Ramos (cell line): ENCODE data around the gene LILRB5.
"Not testable (repeated sequence)": the region's sequence is repeated elsewhere in the genome, so short reads cannot be mapped to it uniquely, and the experiment has no call there.

Experiments
- in situ Hi-C: fragments of 300-500 bp; cut with MboI; formaldehyde crosslinking; loops from one replicate; pipeline ENCODE4 v1.14.3; 2022; ENCODE audit warnings: low sequenced_read_pairs; ENCODE audit not compliant: unreplicated experiment

LILRB5 gene

DNA sequence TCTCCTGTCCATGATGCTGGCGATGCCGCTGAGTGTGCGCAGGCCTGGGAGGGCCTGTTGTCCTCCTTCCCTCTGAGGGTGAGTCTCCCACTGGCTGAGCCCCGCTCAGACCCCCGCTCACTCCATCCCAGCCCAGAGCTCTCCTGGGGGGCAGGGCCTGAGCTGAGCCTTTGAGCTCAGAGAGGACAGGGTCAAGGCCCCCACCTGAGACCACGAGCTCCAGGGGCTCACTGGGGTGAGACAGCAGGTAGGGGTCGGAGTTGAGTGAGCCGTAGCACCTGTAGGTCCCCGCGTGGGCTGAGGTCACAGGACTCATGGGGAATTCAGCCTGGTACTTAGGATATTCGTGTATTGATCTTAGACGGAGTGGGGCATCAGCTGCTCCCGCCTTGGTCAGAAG is 21.0 kb upstream of the LILRB5 start:
- in situ Hi-C loops: not testable (repeated sequence)

- in situ Hi-C loops: not testable (repeated sequence)
These were observed 20.1 kb upstream of the LILRB5 start for GRCh38 chr19:54277111-54277615.

GRCh38 chr19:54275951-54276350 is 18.9 kb upstream of the LILRB5 start:
- in situ Hi-C loops: no loop called here

DNA sequence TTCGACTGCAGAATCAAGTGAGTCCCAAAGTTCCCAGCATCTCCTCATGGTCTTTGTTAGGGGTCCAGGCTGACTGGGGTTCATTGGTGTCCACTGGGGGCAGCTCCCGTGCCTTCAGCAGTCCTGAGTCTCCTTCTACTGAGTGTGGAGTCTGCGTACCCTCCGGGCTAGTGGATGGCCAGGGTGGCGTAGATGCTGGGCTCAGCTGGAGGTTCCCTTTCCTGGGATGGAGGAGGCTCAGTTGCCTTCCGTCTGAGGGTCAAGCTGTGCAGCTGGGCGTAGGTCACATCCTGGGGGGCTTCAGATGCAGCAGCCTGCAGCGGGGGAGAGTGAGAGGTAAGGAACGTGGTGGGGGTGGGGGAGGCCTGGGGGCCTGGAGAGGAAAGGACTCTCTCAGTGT is 17.4 kb upstream of the LILRB5 start:
- in situ Hi-C loops: not testable (repeated sequence)

DNA sequence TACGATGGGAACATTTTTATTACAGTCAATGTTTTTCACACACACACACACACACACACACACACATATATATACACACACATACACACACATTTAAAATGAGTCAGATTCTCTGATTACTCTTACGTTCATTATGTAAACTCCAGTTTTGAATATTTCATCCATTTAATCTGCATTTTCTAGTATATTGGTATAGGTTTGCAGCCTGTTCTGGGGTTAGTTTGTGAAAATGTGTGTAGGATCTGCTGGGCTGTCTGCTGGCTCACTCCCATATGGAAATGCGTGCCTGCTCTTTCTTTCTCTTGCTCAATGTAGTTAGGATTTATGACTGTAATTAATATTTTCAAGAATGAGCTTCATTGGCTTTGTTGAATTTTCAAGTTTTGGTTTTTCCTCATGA is 16.7 kb upstream of the LILRB5 start:
- in situ Hi-C loops: no loop called here

- in situ Hi-C loops: not testable (repeated sequence)
These were observed 15.1 kb upstream of the LILRB5 start for GRCh38 chr19:54272181-54272580.

GRCh38 chr19:54271587-54271986 is 14.5 kb upstream of the LILRB5 start:
- in situ Hi-C loops: not testable (repeated sequence)

DNA sequence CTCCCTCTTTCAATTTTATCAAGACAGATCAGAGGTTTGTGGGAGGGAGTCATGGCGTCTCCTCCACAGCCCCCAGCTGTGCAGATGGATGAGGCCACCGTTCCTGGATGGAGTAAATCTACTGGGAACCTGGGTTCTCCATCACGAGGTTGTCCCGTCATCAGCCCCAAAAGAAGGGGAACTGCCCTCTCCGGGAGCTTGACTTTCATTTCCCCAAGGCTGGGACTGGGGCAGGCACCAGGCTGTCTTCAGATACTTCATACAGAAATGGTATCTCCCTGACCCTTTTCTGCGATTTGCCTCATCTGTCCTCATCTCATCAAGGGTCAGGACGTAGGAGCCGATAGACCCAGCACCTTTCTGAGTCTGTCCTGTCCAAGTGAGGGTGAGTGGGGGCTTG is 14.0 kb upstream of the LILRB5 start:
- in situ Hi-C loops: no loop called here

GRCh38 chr19:54268936-54269335 is 11.9 kb upstream of the LILRB5 start:
- in situ Hi-C loops: no loop called here

DNA sequence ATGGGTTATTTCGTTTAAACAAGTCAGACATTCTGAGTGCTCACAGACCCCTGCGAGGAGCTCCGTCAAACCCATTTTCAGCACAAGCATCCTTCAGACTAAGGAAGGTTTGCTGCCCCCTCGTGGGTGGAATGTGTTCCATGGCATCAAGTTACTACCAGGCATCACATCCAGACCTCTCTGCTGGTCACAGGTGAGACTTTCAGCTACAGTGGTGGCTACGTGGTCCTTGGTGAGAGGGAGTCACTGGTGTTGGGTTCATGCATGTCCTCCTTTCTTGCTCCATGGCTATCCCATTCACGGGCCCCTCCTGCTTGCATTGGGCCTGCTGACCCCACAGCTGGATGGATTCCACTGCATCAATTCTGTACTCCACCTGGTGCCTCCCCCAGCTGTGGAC is 9.1 kb upstream of the LILRB5 start:
- in situ Hi-C loops: no loop called here

- in situ Hi-C loops: no loop called here
These were observed 5.4 kb upstream of the LILRB5 start for GRCh38 chr19:54262470-54262869.

GRCh38 chr19:54262066-54262465 is 5.0 kb upstream of the LILRB5 start:
- in situ Hi-C loops: no loop called here

DNA sequence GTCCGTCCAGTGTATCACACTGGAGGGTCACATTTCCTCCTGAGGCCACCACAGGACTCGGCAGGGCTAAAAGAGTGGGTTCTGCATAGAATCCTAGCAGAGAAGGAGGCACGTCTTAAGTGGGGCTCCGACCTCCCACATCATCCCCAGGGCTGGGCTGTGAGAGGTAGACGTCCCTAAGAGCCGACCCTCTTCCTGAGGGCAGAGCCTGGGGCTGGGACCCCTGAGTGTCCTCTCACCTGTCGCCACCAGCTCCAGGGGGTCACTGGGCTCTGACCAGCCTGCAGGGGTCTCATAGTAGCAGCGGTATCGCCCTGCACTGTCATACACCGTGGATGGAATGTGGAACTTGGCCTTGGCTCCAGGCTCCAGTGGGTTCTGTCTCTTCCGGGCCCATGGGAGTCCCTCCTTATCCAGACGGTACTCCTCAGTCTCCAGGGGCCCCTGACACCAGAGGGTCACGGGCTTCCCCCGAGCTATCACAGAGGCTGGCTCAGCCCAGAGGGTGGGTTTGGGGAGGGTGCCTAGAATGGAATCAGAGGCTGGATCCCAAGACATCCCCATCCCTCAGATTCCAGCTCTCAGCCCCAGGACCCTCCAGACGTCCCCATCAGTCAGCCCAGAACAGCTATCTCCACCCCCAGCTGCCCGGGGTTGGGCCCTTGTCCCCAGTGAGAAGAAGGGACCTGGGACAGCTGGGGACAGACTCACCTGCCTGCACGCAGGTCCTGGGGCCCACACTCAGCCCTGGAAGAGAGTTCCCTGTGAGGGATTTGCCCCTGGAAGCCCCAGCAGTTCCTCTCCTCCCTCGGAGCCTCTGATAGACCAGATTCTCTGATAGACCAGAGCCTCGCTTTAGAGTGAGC is 590 bp downstream of the LILRB5 start:
- in situ Hi-C loops: no loop called here

DNA sequence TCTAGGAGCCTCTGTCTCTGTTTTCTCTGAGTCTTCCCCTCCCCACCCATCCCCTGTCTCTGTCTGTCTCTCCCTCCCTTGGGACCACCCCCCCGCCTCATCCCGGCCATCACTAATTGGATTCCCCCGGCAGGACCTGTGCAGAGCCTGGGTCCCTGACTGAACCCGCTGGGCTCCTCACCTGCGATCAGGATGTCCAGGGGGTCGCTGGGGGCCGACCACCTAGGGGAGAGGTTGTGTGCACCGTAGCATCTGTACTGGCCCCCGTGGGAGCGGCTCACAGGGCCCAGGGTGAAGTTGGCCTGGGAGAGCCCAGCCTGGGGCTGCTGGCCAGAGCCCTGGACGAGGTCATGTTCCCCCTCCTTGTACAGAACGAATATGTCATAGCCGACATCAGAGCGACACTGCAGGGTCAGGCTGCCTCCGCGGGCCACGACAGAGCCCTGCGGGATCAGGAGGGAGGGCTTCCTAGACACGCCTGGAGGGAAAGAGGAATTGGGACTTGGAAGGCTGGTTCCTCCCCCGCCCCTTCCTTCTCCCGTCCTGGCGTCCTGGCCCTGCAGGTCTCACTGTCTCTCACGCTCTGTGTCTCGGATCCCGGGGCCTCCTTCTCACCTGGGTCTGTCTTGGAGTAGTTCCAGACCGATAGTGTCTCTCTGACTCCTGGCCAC is 1.8 kb downstream of the LILRB5 start:
- in situ Hi-C loops: no loop called here

DNA sequence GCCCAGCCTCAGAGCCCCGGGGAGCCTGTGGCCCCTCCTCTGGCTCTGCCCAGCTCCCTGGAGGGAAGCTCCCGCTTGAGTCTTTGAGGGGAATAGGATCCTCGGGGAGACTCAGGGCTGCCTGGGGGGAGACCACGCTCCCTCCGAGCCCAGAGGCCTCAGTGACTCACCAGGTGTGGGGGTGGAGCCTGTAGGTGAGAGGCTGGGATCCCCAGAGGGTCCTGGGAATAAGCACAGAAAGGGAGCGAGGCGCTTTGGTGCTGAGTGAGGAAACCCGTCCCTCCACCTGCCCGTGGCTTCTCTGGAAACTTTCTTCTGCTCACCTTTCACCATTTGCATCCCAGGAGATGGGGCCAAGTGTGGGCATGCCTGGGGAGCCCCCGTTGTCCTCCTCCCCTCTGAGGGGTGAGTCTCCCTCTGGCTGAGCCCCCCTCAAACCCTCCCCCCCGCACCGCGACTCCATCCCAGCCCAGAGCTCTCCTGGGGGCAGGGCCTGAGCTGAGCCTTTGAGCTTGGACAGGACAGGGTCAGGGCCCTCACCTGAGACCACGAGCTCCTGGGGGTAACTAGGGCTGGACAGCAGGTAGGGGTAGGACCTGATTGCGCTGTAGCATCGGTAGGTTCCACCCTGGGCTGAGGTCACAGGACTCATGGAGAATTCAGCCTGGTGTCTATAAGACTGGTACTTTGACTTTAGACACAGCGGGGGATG is 2.7 kb downstream of the LILRB5 start:
- in situ Hi-C loops: no loop called here

DNA sequence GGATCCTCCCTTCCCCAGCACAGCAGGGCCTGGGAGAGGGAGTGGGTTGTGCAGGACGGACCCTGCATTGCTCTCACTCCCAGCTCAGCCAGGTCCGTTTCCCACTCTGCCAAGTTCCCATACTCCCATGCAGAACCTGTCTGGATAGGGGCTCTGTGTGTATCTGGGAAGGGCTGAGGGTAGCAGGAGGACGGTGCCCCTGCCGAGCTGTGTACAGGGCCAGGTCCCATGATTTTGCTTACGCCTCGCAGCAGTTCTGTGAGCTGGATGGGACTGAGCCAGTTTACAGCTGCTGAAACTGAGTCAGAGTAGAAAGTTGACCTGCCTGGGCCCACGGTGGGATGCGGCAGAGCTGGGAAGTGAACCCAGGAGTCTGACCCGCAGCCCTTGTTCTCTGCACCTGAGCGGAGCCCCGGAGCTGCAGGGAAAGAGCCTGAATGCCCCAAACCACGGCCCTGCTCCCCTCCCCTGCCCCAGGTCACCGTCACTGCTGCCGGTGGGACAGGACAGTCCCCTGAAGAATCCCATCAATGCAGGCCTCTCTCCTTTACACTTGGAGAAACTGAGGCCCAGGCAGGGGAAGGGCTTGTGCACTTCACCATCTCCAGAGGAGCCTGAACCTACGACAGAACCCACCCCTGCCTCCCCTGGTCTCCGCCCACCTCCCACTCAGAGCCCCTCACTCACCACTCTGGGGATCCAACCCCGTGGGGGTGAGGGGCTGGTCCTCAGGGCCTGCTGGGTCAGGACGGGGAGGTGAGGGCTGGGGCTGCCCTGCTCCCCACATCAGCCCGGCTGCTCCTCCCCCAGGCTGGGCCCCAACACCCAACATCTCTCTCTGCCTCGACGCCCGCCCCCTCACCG is 3.5 kb downstream of the LILRB5 start:
- in situ Hi-C loops: no loop called here

GRCh38 chr19:54252845-54253244 is 4.2 kb downstream of the LILRB5 start:
- in situ Hi-C loops: no loop called here

- in situ Hi-C loops: no loop called here
These were observed 4.8 kb downstream of the LILRB5 start for GRCh38 chr19:54252243-54252642.

GRCh38 chr19:54248016-54248601 is 9.0 kb downstream of the LILRB5 start:
- in situ Hi-C loops: loop anchor here (25.0 kb wide), 1 partner anchor 411 kb away; no protein-coding TSS in a partner anchor
